ENCODE results near the gene BPIFA2.

DNA sequence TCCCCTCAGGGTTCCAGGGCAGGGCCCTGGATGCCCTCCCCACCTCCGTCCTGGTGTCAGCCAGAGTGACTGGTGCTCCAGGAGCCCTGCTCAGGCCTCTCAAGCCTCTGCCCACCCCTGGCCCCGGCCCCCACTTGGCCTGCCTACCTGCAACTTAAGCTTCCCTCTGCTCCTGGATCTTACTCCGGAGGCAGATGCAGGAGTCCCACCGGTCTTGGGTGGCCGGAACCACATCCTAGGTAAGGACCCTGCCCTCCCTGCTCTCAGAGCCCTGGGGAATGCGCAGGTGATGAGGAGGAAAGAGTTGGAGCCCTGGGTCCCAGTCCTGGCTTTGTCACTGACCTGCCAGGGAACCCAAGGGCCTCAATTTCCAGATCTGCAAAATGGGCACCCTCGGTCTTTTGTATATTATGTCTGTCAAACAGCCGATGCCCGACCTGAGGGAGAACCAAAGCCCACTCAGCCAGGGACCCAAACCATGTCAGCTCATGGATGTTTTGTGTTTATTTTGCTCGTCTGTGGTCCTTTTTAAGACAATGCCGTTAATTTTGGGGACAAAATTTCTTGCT is 34.5 kb upstream of the BPIFA2 start:
- TF ChIP-seq, protein P1, sequence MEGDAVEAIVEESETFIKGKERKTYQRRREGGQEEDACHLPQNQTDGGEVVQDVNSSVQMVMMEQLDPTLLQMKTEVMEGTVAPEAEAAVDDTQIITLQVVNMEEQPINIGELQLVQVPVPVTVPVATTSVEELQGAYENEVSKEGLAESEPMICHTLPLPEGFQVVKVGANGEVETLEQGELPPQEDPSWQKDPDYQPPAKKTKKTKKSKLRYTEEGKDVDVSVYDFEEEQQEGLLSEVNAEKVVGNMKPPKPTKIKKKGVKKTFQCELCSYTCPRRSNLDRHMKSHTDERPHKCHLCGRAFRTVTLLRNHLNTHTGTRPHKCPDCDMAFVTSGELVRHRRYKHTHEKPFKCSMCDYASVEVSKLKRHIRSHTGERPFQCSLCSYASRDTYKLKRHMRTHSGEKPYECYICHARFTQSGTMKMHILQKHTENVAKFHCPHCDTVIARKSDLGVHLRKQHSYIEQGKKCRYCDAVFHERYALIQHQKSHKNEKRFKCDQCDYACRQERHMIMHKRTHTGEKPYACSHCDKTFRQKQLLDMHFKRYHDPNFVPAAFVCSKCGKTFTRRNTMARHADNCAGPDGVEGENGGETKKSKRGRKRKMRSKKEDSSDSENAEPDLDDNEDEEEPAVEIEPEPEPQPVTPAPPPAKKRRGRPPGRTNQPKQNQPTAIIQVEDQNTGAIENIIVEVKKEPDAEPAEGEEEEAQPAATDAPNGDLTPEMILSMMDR (IDR thresholded peaks at IDR 0.05 in 8 of 11, conservative IDR thresholded peaks at IDR 0.05 in 3 of 11), result no peak
- TF ChIP-seq POLR2A (IDR thresholded peaks at IDR 0.05) (no peak), POLR2AphosphoS5 (IDR thresholded peaks at IDR 0.05) (no peak)

Measured in spleen (tissue), 7 donors.